ENCODE results near the gene KLHDC7B. TPM values are rescaled to one million over a fixed set of nuclear protein-coding genes. Genes with fewer than 3 reads are reported as not detected.

The KLHDC7B gene
- total and polyA plus RNA-seq, 2 of the 13 experiments (the other 11 are each of a cell fraction or from before 2014, with no cell fraction given) = 0.11 TPM; not detected in 1

- TF ChIP-seq ELF3 (CRISPR knock-in tag; IDR thresholded peaks at IDR 0.05) (0 out of 2 replicates have a peak, but pooled peaks have one; percentile 42), FLYWCH1 (CRISPR knock-in tag; IDR thresholded peaks at IDR 0.05) (no peak), NFYC (CRISPR knock-in tag; IDR thresholded peaks at IDR 0.05) (peak; percentile 64), ETS1 (CRISPR knock-in tag; IDR thresholded peaks at IDR 0.05) (no peak), AKNA (CRISPR knock-in tag; IDR thresholded peaks at IDR 0.05; ENCODE audit: borderline replicate concordance) (no peak), RBAK (CRISPR knock-in tag; IDR thresholded peaks at IDR 0.05) (no peak), ZBTB7A (CRISPR knock-in tag; IDR thresholded peaks at IDR 0.05) (peak; percentile 76), BATF2 (CRISPR knock-in tag; IDR thresholded peaks at IDR 0.05) (0 out of 2 replicates have a peak, but pooled peaks have one; percentile 30), CHCHD3 (CRISPR knock-in tag; IDR thresholded peaks at IDR 0.05) (no peak), ZNF724P (CRISPR knock-in tag; IDR thresholded peaks at IDR 0.05; ENCODE audit: borderline replicate concordance) (no peak), HDAC1 (CRISPR knock-in tag; IDR thresholded peaks at IDR 0.05) (peak; percentile 99), NONO (IDR thresholded peaks at IDR 0.05) (no peak), NONO (CRISPR knock-in tag; conservative IDR thresholded peaks at IDR 0.05) (peak; percentile 78), ATRX (CRISPR knock-in tag; IDR thresholded peaks at IDR 0.05; ENCODE audit: borderline replicate concordance) (no peak), ZNF713 (CRISPR knock-in tag; IDR thresholded peaks at IDR 0.05) (no peak), YEATS4 (CRISPR knock-in tag; IDR thresholded peaks at IDR 0.05; ENCODE audit: borderline replicate concordance) (peak; percentile 39; the same call in 1 of the 2 replicates), SP1 (IDR thresholded peaks at IDR 0.05) (no peak), SP1 (CRISPR knock-in tag; IDR thresholded peaks at IDR 0.05) (peak; percentile 85), XRCC5 (optimal IDR thresholded peaks at IDR 0.05; ENCODE audit: low read length) (no peak), RARG (CRISPR knock-in tag; IDR thresholded peaks at IDR 0.05; ENCODE audit: low read depth) (no peak), BORCS8-MEF2B (CRISPR knock-in tag; IDR thresholded peaks at IDR 0.05) (peak; percentile 77; the same call in 1 of the 2 replicates), ZNF484 (CRISPR knock-in tag; IDR thresholded peaks at IDR 0.05; ENCODE audit: borderline replicate concordance, low read depth) (no peak)
- TF ChIP-seq, protein P1, sequence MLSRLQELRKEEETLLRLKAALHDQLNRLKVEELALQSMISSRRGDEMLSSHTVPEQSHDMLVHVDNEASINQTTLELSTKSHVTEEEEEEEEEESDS (CRISPR knock-in tag; IDR thresholded peaks at IDR 0.05; ENCODE audit: borderline replicate concordance) = no peak
These were observed 37.5 kb upstream of the KLHDC7B start, which contains the start of gene NCAPH2 (continued) for GRCh38 chr22:50507991-50508884.
